ENCODE results near the gene DNAH12. TPM values are rescaled to one million over a fixed set of nuclear protein-coding genes. Genes with fewer than 3 reads are reported as not detected.

DNAH12 gene
- polyA plus RNA-seq, 1 donor from 2014 or later = 1.8 TPM

DNA sequence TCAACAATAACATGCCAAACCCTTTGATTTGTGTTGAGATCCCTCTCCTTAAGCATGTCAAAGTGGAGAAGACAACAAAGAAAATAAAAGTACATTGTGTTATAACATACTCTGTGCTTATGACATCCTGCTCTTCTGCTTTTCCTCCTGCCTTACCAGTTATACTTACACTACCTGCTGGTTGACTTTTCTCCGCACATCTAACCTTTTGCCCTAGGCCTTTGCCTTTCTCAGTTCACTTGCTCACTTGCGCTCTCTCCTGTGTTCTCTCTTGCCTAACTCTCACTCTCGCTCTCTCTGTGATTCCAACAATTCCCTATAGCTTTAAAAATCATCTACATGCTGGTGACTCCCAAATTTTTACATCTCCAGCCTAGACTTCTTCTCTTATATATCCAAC, 5.7 kb downstream of the DNAH12 start:
- Histone ChIP-seq H3K27ac (ENCODE audit: low read length) (no peak overlapping the region), H3F3A (ENCODE audit: insufficient read depth, low read length, poor library complexity, severe bottlenecking) (no peaks in the 10 kb centered on the region), H3K36me3 (ENCODE audit: insufficient read depth, low read length) (no peaks in the 10 kb centered on the region), H3K4me2 (ENCODE audit: low read length) (no peak overlapping the region), H3K9ac (ENCODE audit: low read length) (no peak overlapping the region), H2AFZ (ENCODE audit: low read depth, low read length) (no peak overlapping the region), H3K9me2 (ENCODE audit: insufficient read depth, low read length) (no peaks in the 10 kb centered on the region), H3K79me2 (replicated peaks; ENCODE audit: insufficient read depth, low read length) (no peaks in the 10 kb centered on the region), H3K9me3 (ENCODE audit: low read length) (no peaks in the 10 kb centered on the region), H3K27me3 (ENCODE audit: insufficient read depth, low read depth, low read length) (no peaks in the 10 kb centered on the region), H4K20me1 (ENCODE audit: insufficient read depth) (no peaks in the 10 kb centered on the region), H3K4me3 (ENCODE audit: low read length) (no peak overlapping the region)
- TF ChIP-seq CTCF (IDR thresholded peaks at IDR 0.05; ENCODE audit: poor library complexity, severe bottlenecking) (no peak), SMC3 (conservative IDR thresholded peaks at IDR 0.05; ENCODE audit: poor library complexity) (no peak), EP300 (conservative IDR thresholded peaks at IDR 0.05; ENCODE audit: poor library complexity, severe bottlenecking) (no peak), RAD21 (conservative IDR thresholded peaks at IDR 0.05) (no peak)

GRCh38 chr3:57530071-57530608, 14.0 kb downstream of the DNAH12 start:
- H3K9ac ChIP-seq (ENCODE audit: low read length) = no peak overlapping the region
- TF ChIP-seq MXI1 (conservative IDR thresholded peaks at IDR 0.05; ENCODE audit: poor library complexity, severe bottlenecking) (no peak), EZH2 (IDR thresholded peaks at IDR 0.05; ENCODE audit: borderline replicate concordance, insufficient read depth, low read length, poor library complexity, severe bottlenecking) (no peak), TAF1 (IDR thresholded peaks at IDR 0.05; ENCODE audit: low read depth) (no peak), SMC3 (conservative IDR thresholded peaks at IDR 0.05; ENCODE audit: poor library complexity) (no peak), RAD21 (conservative IDR thresholded peaks at IDR 0.05) (no peak), POLR2AphosphoS5 (IDR thresholded peaks at IDR 0.05) (no peak)
- TF ChIP-seq, protein P1, sequence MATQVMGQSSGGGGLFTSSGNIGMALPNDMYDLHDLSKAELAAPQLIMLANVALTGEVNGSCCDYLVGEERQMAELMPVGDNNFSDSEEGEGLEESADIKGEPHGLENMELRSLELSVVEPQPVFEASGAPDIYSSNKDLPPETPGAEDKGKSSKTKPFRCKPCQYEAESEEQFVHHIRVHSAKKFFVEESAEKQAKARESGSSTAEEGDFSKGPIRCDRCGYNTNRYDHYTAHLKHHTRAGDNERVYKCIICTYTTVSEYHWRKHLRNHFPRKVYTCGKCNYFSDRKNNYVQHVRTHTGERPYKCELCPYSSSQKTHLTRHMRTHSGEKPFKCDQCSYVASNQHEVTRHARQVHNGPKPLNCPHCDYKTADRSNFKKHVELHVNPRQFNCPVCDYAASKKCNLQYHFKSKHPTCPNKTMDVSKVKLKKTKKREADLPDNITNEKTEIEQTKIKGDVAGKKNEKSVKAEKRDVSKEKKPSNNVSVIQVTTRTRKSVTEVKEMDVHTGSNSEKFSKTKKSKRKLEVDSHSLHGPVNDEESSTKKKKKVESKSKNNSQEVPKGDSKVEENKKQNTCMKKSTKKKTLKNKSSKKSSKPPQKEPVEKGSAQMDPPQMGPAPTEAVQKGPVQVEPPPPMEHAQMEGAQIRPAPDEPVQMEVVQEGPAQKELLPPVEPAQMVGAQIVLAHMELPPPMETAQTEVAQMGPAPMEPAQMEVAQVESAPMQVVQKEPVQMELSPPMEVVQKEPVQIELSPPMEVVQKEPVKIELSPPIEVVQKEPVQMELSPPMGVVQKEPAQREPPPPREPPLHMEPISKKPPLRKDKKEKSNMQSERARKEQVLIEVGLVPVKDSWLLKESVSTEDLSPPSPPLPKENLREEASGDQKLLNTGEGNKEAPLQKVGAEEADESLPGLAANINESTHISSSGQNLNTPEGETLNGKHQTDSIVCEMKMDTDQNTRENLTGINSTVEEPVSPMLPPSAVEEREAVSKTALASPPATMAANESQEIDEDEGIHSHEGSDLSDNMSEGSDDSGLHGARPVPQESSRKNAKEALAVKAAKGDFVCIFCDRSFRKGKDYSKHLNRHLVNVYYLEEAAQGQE (IDR thresholded peaks at IDR 0.05; ENCODE audit: borderline replicate concordance) = no peak
- H4K20me1 ChIP-seq (ENCODE audit: insufficient read depth) = no peaks in the 10 kb centered on the region
- no peaks in the 10 kb centered on the region for H3K9me3 ChIP-seq (ENCODE audit: low read length)
- no peak overlapping the region for H3K27ac ChIP-seq (ENCODE audit: low read length)
- H3K79me2 ChIP-seq (replicated peaks; ENCODE audit: insufficient read depth, low read length) = no peaks in the 10 kb centered on the region
- no peaks in the 10 kb centered on the region for H3K9me2 ChIP-seq (ENCODE audit: insufficient read depth, low read length)
- no peaks in the 10 kb centered on the region for H3K36me3 ChIP-seq (ENCODE audit: insufficient read depth, low read length)
- no peaks in the 10 kb centered on the region for H3F3A ChIP-seq (ENCODE audit: insufficient read depth, low read length, poor library complexity, severe bottlenecking)
- H3K4me3 ChIP-seq (ENCODE audit: low read length) = no peak overlapping the region
- no peaks in the 10 kb centered on the region for H3K27me3 ChIP-seq (ENCODE audit: insufficient read depth, low read depth, low read length)
- no peak overlapping the region for H3K4me2 ChIP-seq (ENCODE audit: low read length)
- H2AFZ ChIP-seq (ENCODE audit: low read depth, low read length) = no peak overlapping the region

Data from neural cell (in vitro differentiated cells).